IPS-18a (cell line): ENCODE measurements around the gene COL13A1.
A peak's percentile ranks its signal among the peaks of the same experiment; 100 is the strongest.

ENCODE experiments used
- H3K27ac ChIP-seq: one replicate; pipeline ENCODE4 v1.5.1; 2013; ENCODE audit warnings: low read length
- H3K27me3 ChIP-seq: one replicate; pipeline ENCODE4 v1.6.1; 2013; ENCODE audit warnings: mild to moderate bottlenecking, low read length; ENCODE audit not compliant: control insufficient read depth, insufficient read depth
- H3K36me3 ChIP-seq: one replicate; pipeline ENCODE4 v1.6.1; 2013; ENCODE audit warnings: low read depth, low read length; ENCODE audit not compliant: control insufficient read depth
- H3K4me1 ChIP-seq: one replicate; pipeline ENCODE4 v1.6.1; 2013; ENCODE audit warnings: low read depth, low read length; ENCODE audit not compliant: control insufficient read depth
- H3K4me3 ChIP-seq: one replicate; pipeline ENCODE4 v1.5.1; 2013; ENCODE audit warnings: low read length
- H3K9ac ChIP-seq: one replicate; pipeline ENCODE4 v1.6.1; 2013; ENCODE audit warnings: mild to moderate bottlenecking, low read length, moderate library complexity
- H3K9me3 ChIP-seq: one replicate; pipeline ENCODE4 v1.6.1; 2013; ENCODE audit warnings: low read depth, low read length; ENCODE audit not compliant: control insufficient read depth

Gene COL13A1

DNA sequence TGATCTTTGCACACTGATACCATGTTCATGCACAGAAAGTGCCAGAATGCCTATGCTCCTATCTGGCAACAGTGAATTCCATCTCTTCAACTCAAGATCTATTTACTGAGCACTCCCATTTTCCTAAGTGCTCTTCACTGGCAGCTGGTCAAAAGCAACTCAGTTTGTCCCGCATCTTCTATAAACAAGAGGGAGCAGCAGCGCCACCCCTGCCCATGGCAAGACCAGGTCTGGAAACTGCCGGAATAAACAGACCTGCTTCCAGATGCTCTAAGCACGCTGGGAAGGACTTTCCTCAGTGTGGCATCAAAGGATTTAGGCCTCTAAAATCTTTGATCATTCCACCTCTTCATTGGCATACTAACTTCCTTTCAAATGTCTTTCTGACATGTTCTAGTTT is 146.6 kb downstream of the COL13A1 start:
- no peak overlapping the region for H3K27ac ChIP-seq
- H3K27me3 ChIP-seq, result no peaks in the 10 kb centered on the region
- H3K4me1 ChIP-seq, result peaks cover 14% of the 10 kb centered on the region
- H3K36me3 ChIP-seq, result no peaks in the 10 kb centered on the region
- no peaks in the 10 kb centered on the region for H3K9me3 ChIP-seq
- no peak overlapping the region for H3K4me3 ChIP-seq
- H3K9ac ChIP-seq, result no peak overlapping the region

- no peaks in the 10 kb centered on the region for H3K36me3 ChIP-seq
- H3K9me3 ChIP-seq, result no peaks in the 10 kb centered on the region
- H3K27ac ChIP-seq, result no peak overlapping the region
- no peak overlapping the region for H3K9ac ChIP-seq
- peaks cover 16% of the 10 kb centered on the region for H3K4me1 ChIP-seq
- H3K4me3 ChIP-seq, result no peak overlapping the region
- no peaks in the 10 kb centered on the region for H3K27me3 ChIP-seq
Measured at GRCh38 chr10:69949770-69950169, 148.1 kb downstream of the COL13A1 start.

GRCh38 chr10:69951658-69952057 is 150.0 kb downstream of the COL13A1 start:
- H3K9ac ChIP-seq, result no peak overlapping the region
- H3K4me3 ChIP-seq, result no peak overlapping the region
- H3K4me1 ChIP-seq, result peaks cover 16% of the 10 kb centered on the region
- H3K27me3 ChIP-seq, result no peaks in the 10 kb centered on the region
- H3K27ac ChIP-seq, result no peak overlapping the region
- H3K9me3 ChIP-seq, result no peaks in the 10 kb centered on the region
- no peaks in the 10 kb centered on the region for H3K36me3 ChIP-seq

DNA sequence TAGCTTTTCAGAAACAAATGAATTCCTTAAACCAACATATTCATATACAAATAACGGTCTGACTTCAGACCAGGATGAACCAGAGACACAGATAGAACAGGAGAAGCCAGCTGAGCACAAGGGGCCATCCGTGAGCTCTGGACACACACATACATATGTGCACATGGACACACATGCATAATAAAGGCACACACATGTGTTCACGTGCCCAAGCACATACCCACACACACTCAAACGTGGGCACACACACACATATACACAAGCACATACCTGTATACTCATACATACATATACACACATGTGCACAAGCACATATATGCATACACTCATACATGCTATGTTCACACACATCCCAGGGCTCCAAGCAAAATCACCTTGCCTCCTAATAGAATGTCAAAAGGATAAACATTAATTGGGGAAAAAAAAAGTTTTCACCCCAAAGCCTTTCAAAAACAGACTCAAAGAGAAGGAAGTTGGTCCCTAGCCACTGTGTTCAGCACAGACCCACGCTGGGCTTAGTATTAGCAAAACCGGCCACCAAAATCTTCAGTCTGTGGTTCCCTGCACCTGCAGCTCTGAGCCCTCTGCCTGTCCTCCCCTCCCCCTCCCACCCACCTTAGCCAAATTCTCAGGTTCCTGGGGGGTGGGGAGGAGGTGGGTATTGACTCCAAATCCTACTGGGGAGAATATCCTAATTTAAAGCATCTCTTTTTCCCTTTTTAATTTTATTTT is 150.5 kb downstream of the COL13A1 start:
- H3K27me3 ChIP-seq, result no peaks in the 10 kb centered on the region
- H3K36me3 ChIP-seq, result no peaks in the 10 kb centered on the region
- H3K4me1 ChIP-seq, result peaks cover 16% of the 10 kb centered on the region
- H3K9me3 ChIP-seq, result no peaks in the 10 kb centered on the region
- no peak overlapping the region for H3K9ac ChIP-seq
- no peak overlapping the region for H3K4me3 ChIP-seq
- no peak overlapping the region for H3K27ac ChIP-seq

DNA sequence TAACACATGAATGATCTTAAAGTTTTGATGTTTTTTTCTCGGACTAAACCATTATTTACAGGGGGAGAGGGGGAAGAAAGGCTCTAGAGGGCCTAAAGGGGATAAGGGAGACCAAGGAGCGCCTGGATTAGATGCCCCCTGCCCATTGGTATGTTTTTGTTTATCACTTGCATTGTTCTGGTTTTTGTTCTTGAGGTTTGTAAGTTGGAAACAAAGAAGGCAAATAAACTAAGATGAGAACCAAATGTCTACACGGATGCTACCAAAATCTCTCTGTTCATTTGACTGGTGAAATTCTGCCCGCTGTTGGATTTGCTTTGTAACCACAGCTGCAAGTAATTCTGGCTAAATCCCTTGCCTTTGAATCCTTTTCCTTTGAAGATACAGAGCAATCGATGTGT is 151.1 kb downstream of the COL13A1 start:
- H3K9me3 ChIP-seq, result no peaks in the 10 kb centered on the region
- peak overlapping the region; percentile 7 for H3K4me3 ChIP-seq
- H3K9ac ChIP-seq, result no peak overlapping the region
- H3K36me3 ChIP-seq, result no peaks in the 10 kb centered on the region
- no peak overlapping the region for H3K27ac ChIP-seq
- H3K4me1 ChIP-seq, result peaks cover 16% of the 10 kb centered on the region
- no peaks in the 10 kb centered on the region for H3K27me3 ChIP-seq

GRCh38 chr10:69953851-69954250 is 152.1 kb downstream of the COL13A1 start:
- Histone ChIP-seq H3K4me3 (no peak overlapping the region), H3K4me1 (peaks cover 16% of the 10 kb centered on the region), H3K27ac (no peak overlapping the region), H3K9ac (no peak overlapping the region), H3K36me3 (no peaks in the 10 kb centered on the region), H3K27me3 (no peaks in the 10 kb centered on the region), H3K9me3 (no peaks in the 10 kb centered on the region)

GRCh38 chr10:69955211-69955805 is 153.6 kb downstream of the COL13A1 start:
- Histone ChIP-seq H3K9ac (no peak overlapping the region), H3K36me3 (no peaks in the 10 kb centered on the region), H3K9me3 (no peaks in the 10 kb centered on the region), H3K27ac (no peak overlapping the region), H3K4me3 (no peak overlapping the region), H3K27me3 (no peaks in the 10 kb centered on the region), H3K4me1 (peaks cover 16% of the 10 kb centered on the region)

GRCh38 chr10:69955897-69956740 is 154.4 kb downstream of the COL13A1 start:
- no peak overlapping the region for H3K9ac ChIP-seq
- H3K36me3 ChIP-seq, result no peaks in the 10 kb centered on the region
- H3K27ac ChIP-seq, result no peak overlapping the region
- no peaks in the 10 kb centered on the region for H3K9me3 ChIP-seq
- peaks cover 16% of the 10 kb centered on the region for H3K4me1 ChIP-seq
- no peak overlapping the region for H3K4me3 ChIP-seq
- no peaks in the 10 kb centered on the region for H3K27me3 ChIP-seq

GRCh38 chr10:69956741-69957230 is 155.1 kb downstream of the COL13A1 start:
- Histone ChIP-seq H3K9me3 (no peaks in the 10 kb centered on the region), H3K36me3 (no peaks in the 10 kb centered on the region), H3K9ac (no peak overlapping the region), H3K4me1 (peaks cover 14% of the 10 kb centered on the region), H3K27me3 (no peaks in the 10 kb centered on the region), H3K4me3 (no peak overlapping the region), H3K27ac (no peak overlapping the region)

- Histone ChIP-seq H3K27ac (no peak overlapping the region), H3K4me1 (peaks cover 9% of the 10 kb centered on the region), H3K27me3 (no peaks in the 10 kb centered on the region), H3K4me3 (no peak overlapping the region), H3K9me3 (no peaks in the 10 kb centered on the region), H3K36me3 (no peaks in the 10 kb centered on the region), H3K9ac (no peak overlapping the region)
Measured at GRCh38 chr10:69957241-69957885, 155.7 kb downstream of the COL13A1 start.

DNA sequence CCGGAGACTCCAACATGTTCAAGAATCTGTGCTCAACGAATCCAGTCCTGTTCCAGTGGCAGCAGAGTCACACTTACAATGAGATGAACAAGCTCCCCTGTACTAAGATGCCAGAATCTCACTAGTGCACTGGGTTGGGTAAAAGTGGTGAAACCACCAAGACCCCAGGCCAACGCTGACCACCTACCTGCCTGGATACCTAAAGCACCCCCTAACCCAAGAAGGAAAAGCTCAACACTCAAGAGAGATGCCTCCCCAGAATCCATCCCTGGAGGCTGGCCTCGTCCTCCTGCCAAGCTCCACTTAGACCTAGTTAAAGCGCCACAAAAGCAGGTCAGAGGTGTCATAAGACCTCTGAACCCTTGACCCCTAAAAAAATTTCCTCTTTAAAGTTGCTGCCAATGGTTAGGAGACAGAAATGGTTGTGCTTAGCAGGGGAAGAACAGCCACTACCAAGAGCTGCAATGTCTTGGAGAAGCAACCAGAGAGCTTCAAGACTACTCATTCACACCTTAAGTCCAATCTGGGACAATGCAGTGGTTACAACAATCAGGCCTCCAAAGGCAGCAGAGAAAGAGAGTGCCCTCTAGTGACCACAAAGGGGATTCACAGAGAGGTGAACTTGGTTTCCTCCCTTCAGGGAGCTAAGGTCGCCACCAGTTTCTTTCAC is 156.3 kb downstream of the COL13A1 start:
- no peaks in the 10 kb centered on the region for H3K27me3 ChIP-seq

More for the DNA sequence above, 156.3 kb downstream of the COL13A1 start:
- H3K36me3 ChIP-seq, result no peaks in the 10 kb centered on the region
- no peak overlapping the region for H3K9ac ChIP-seq
- no peak overlapping the region for H3K4me3 ChIP-seq
- H3K27ac ChIP-seq, result no peak overlapping the region
- peaks cover 4% of the 10 kb centered on the region for H3K4me1 ChIP-seq
- no peaks in the 10 kb centered on the region for H3K9me3 ChIP-seq
